A549 treated with Hydrocortisone at 1 μM for 4 hours (cell line): ENCODE measurements around the gene DYNLL1. TPM values are rescaled to one million over a fixed set of nuclear protein-coding genes. Genes with fewer than 3 reads are reported as not detected.

Experiments
- total RNA-seq: library from RNA; stranded (reverse); fragments of 200-300 nt; extraction: Qiagen RNA extraction; gene quantifications from 5 replicates; pipeline ENCODE4 v1.2.3, GENCODE V29; 2022

The DYNLL1 gene
- total RNA-seq: 575 to 655 TPM (median 585 TPM) in 5 replicates

DNA sequence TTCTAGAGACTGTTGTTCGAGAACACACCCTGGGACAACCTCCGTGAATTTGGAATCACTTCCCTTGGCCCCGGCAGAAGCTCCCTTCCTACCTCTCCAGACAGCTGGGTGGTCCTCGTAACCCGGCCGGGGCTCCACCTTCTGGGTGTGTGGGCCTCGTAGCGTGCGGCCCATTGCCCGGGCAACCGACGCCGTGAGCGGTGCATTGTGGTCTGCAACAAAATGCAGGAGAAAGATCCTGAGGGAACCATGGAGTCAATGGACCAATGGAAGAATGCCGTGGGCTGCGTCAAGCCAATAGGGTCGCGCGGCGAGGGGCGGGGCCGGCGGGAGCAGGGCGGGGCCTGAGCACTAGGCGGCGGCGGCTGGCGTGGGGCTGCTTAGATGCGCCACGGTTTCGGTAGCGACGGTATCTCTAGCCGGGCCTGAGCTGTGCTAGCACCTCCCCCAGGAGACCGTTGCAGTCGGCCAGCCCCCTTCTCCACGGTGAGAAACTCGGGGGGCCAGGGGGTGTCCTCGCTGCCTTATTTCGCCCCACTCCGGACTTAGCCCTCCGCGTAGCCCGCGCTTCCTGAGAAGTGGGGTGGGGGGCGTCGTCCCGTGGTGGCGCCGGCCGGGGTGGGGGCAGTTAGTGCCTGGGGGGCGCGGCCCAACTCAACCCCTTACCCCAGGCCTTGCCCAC is at the start of gene DYNLL1:
DYNLL1 (plus strand) TSS at position 383 of the 682 bp plus-strand sequence. CDS start 309 bp downstream, outside the sequence.

DNA sequence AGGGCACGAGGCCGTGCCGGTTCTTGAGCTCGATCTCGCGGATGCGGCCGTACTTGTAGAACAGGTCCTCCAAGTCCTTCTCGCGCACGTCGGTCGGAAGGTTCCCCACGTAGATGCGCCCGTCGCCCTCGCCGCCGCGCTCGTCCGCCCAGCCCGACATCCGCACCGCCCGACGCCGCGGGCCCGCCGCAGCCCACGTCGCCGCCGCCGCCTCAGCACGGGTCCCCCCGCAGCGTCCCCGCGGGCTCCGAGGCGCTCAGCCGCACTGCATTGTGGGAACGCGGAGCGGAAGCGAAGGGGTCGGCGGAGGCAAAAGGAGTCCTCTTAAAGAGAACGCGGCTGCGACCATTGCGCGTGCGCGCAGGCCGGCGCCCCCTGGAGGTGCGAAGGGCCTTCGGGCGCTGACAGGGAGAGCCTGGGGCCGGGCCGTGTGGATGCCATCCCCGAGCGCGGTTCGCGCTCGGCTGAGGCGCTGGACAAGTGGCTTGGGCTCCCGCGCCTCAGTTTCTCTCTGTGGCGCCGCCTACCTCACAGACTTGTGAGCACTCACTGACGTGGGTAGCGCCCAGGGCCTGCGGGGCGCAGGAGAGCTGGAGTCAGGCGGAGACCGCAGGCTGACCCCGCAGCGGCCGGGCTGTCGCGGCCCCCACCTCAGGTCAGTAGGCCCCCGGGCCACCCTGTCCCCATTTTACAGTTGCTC is 26.3 kb upstream of the DYNLL1 start, which contains the start of gene SRSF9:
SRSF9 (minus strand) TSS at position 299 of the 700 bp plus-strand sequence; CDS start at position 160, 139 bp downstream.

DNA sequence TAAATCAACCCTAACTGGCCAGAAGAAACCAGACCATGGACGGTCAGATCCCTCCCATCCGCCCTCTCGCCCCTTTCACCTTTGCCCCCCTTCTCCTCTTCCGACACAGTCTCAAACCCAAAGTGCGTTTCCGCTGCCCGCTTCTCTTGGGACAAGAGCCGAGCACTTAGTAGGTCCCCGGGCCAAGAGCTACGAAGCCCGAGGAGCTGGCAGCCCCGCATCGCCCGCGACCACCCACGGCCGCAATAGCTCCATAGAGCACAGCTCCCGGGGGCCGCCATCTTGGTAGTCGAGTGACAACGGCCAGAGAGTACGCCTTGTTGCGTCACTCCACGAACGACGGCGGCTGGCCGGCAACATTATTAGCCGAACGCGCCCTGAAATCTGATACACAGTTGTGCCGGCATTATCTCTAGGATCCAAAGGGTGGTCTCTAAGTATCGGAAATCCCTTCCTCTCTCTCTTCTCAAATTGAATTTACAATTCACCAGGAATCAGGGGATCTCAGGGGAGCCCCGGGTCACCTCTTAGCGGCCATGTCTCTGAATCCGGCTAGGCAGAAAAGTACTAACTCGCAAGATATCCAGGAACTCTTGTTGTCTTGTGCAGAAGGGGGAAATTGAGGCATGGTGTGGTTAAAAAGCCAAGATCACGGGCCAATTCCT is 33.1 kb downstream of the DYNLL1 start, which contains the start of gene COQ5:
COQ5 (minus strand) TSS at position 298 of the 665 bp plus-strand sequence; CDS start at position 281, 17 bp downstream.

DNA sequence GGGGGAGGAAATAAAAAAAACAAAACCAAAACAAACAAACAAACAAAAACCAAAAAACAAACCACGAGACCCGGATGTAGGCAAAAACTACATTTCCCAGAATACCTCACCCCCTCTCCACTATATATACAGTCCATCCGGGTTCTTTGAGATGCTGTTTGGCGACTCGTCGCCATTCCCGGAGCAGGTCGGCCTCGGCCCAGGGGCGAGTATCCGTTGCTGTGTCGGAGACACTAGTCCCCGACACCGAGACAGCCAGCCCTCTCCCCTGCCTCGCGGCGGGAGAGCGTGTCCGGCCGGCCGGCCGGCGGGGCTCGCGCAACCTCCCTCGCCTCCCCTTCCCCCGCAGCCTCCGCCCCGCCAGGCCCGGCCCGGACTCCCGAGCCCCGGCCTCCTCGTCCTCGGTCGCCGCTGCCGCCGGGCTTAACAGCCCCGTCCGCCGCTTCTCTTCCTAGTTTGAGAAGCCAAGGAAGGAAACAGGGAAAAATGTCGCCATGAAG is 38.3 kb downstream of the DYNLL1 start, which contains the start of gene RNF10:
RNF10 (plus strand) TSS at position 154 of the 500 bp plus-strand sequence. CDS start 456 bp downstream, outside the sequence.

Other genes starting within 250 kb of the DYNLL1 start
- gene PXN, start 230.4 kb upstream of the DYNLL1 start, total RNA-seq: 194 to 252 TPM (median 228 TPM) in 5 replicates
- 13.0 to 143 TPM in 2 of 5 replicates, not detected in the others for gene RNU4-2, start 204.2 kb upstream of the DYNLL1 start, total RNA-seq
- gene RNU4-1, start 202.9 kb upstream of the DYNLL1 start, total RNA-seq: 13.1 to 86.0 TPM in 2 of 5 replicates, not detected in the others
- 0.67 to 1.1 TPM (median 0.90 TPM) in 5 replicates for gene SIRT4, start 193.8 kb upstream of the DYNLL1 start, total RNA-seq
- gene PLA2G1B, start 168.3 kb upstream of the DYNLL1 start, total RNA-seq: not detected in 5 replicates
- 1.2 to 1.5 TPM (median 1.3 TPM) in 5 replicates for gene MSI1, start 126.9 kb upstream of the DYNLL1 start, total RNA-seq
- 610 to 874 TPM (median 842 TPM) in 5 replicates for gene COX6A1, start 58.0 kb upstream of the DYNLL1 start, total RNA-seq
- gene TRIAP1, start 49.7 kb upstream of the DYNLL1 start, total RNA-seq: 74.0 to 86.7 TPM (median 77.2 TPM) in 5 replicates
- 24.7 to 26.9 TPM (median 25.2 TPM) in 5 replicates for gene GATC, start 49.7 kb upstream of the DYNLL1 start, total RNA-seq
- gene SRSF9, start 26.4 kb upstream of the DYNLL1 start, total RNA-seq: 179 to 218 TPM (median 206 TPM) in 5 replicates
- 26.5 to 32.0 TPM (median 28.9 TPM) in 5 replicates for gene COQ5, start 33.0 kb downstream of the DYNLL1 start, total RNA-seq
- gene RNF10, start 38.2 kb downstream of the DYNLL1 start, total RNA-seq: 99.0 to 110 TPM (median 103 TPM) in 5 replicates
- gene POP5, start 85.3 kb downstream of the DYNLL1 start, total RNA-seq: 45.3 to 60.1 TPM (median 50.3 TPM) in 5 replicates
- 0.10 to 0.32 TPM (median 0.29 TPM) in 5 replicates for gene CABP1, start 144.5 kb downstream of the DYNLL1 start, total RNA-seq
- 80.4 to 115 TPM (median 84.9 TPM) in 5 replicates for gene MLEC, start 191.0 kb downstream of the DYNLL1 start, total RNA-seq
- 23.3 to 30.7 TPM (median 27.2 TPM) in 5 replicates for gene UNC119B, start 214.3 kb downstream of the DYNLL1 start, total RNA-seq
- gene ACADS, start 229.7 kb downstream of the DYNLL1 start, total RNA-seq: 10.4 to 12.3 TPM (median 10.6 TPM) in 5 replicates